GM19324 (cell line): ENCODE data around the gene PSD.
A peak's percentile ranks its signal among the peaks of the same experiment; 100 is the strongest.

ENCODE experiments used
- ATAC-seq: cut with Tn5 transposase; IDR thresholded peaks from one replicate; pipeline ENCODE4 v1.9.1; 2021; ENCODE audit warnings: mild to moderate bottlenecking, moderate library complexity; ENCODE audit not compliant: unreplicated experiment, low FRiP score

PSD gene

GRCh38 chr10:102394801-102395399 lies 23.7 kb downstream of the PSD start:
- no peak for ATAC-seq

- ATAC-seq, result peak; percentile 85
Observed at GRCh38 chr10:102394079-102394800, 24.3 kb downstream of the PSD start.

GRCh38 chr10:102393411-102394078 lies 25.0 kb downstream of the PSD start:
- ATAC-seq, result no peak

- ATAC-seq, result no peak
Observed at GRCh38 chr10:102392306-102392705, 26.3 kb downstream of the PSD start.

GRCh38 chr10:102389894-102390293 lies 28.7 kb downstream of the PSD start:
- ATAC-seq, result no peak

- ATAC-seq, result no peak
Observed at GRCh38 chr10:102384606-102385429, 33.8 kb downstream of the PSD start.

GRCh38 chr10:102384053-102384452 lies 34.5 kb downstream of the PSD start:
- no peak for ATAC-seq

GRCh38 chr10:102382871-102383270 lies 35.7 kb downstream of the PSD start:
- no peak for ATAC-seq

GRCh38 chr10:102381983-102382382 lies 36.6 kb downstream of the PSD start:
- ATAC-seq, result no peak

- ATAC-seq, result no peak
Observed at GRCh38 chr10:102379383-102379782, 39.2 kb downstream of the PSD start.

- no peak for ATAC-seq
Observed at GRCh38 chr10:102376901-102377300, 41.7 kb downstream of the PSD start.

- no peak for ATAC-seq
Observed at GRCh38 chr10:102375867-102376266, 42.7 kb downstream of the PSD start.

- ATAC-seq, result no peak
Observed at GRCh38 chr10:102375250-102375649, 43.3 kb downstream of the PSD start.

GRCh38 chr10:102371295-102371694 lies 47.3 kb downstream of the PSD start:
- no peak for ATAC-seq

GRCh38 chr10:102368077-102368476 lies 50.5 kb downstream of the PSD start:
- ATAC-seq, result no peak

- ATAC-seq, result no peak
Observed at GRCh38 chr10:102367441-102367840, 51.1 kb downstream of the PSD start.

GRCh38 chr10:102358712-102359382 lies 59.7 kb downstream of the PSD start:
- ATAC-seq, result no peak

- no peak for ATAC-seq
Observed at GRCh38 chr10:102354451-102354850, 64.1 kb downstream of the PSD start.
